ENCODE measurements around the gene CSTA. TPM values are rescaled to one million over a fixed set of nuclear protein-coding genes. Genes with fewer than 3 reads are reported as not detected.
"Not testable (repeated sequence)": the region's sequence is repeated elsewhere in the genome, so short reads cannot be mapped to it uniquely, and the experiment has no call there.

Gene CSTA
- total RNA-seq, 1 donor from 2014 or later, result not detected

GRCh38 chr3:122358703-122359032 lies 33.6 kb downstream of the CSTA start:
- no peak for TF ChIP-seq CTCF (IDR thresholded peaks at IDR 0.05)
- DNase-seq (ENCODE audit: extremely low spot score, unreplicated experiment), result no peak
- Mint-ChIP-seq H3K27ac (ENCODE audit: unreplicated experiment) (no peak overlapping the region), H3K4me3 (ENCODE audit: unreplicated experiment) (no peak overlapping the region), H3K27me3 (ENCODE audit: unreplicated experiment) (no peaks in the 10 kb centered on the region), H3K4me1 (ENCODE audit: unreplicated experiment) (no peaks in the 10 kb centered on the region), H3K36me3 (ENCODE audit: unreplicated experiment) (peaks cover 11% of the 10 kb centered on the region), H3K9me3 (ENCODE audit: unreplicated experiment) (no peaks in the 10 kb centered on the region)

GRCh38 chr3:122362026-122362425 lies 37.0 kb downstream of the CSTA start:
- Mint-ChIP-seq H3K4me1 (ENCODE audit: unreplicated experiment) (no peaks in the 10 kb centered on the region), H3K9me3 (ENCODE audit: unreplicated experiment) (no peaks in the 10 kb centered on the region), H3K27me3 (ENCODE audit: unreplicated experiment) (no peaks in the 10 kb centered on the region), H3K36me3 (ENCODE audit: unreplicated experiment) (peaks cover 23% of the 10 kb centered on the region), H3K27ac (ENCODE audit: unreplicated experiment) (no peak overlapping the region), H3K4me3 (ENCODE audit: unreplicated experiment) (no peak overlapping the region)
- DNase-seq (ENCODE audit: extremely low spot score, unreplicated experiment), result no peak
- TF ChIP-seq CTCF (IDR thresholded peaks at IDR 0.05), result no peak

GRCh38 chr3:122364490-122364889 lies 39.4 kb downstream of the CSTA start:
- Mint-ChIP-seq H3K4me1 (ENCODE audit: unreplicated experiment) (no peaks in the 10 kb centered on the region), H3K36me3 (ENCODE audit: unreplicated experiment) (peaks cover 24% of the 10 kb centered on the region), H3K9me3 (ENCODE audit: unreplicated experiment) (no peaks in the 10 kb centered on the region), H3K27me3 (ENCODE audit: unreplicated experiment) (no peaks in the 10 kb centered on the region), H3K27ac (ENCODE audit: unreplicated experiment) (no peak overlapping the region), H3K4me3 (ENCODE audit: unreplicated experiment) (no peak overlapping the region)
- TF ChIP-seq CTCF (IDR thresholded peaks at IDR 0.05), result no peak
- DNase-seq (ENCODE audit: extremely low spot score, unreplicated experiment), result no peak

- no peaks in the 10 kb centered on the region for H3K27me3 Mint-ChIP-seq (ENCODE audit: unreplicated experiment)
- H3K27ac Mint-ChIP-seq (ENCODE audit: unreplicated experiment), result no peak overlapping the region
- no peaks in the 10 kb centered on the region for H3K4me1 Mint-ChIP-seq (ENCODE audit: unreplicated experiment)
- no peak for TF ChIP-seq CTCF (IDR thresholded peaks at IDR 0.05)
- peaks cover 24% of the 10 kb centered on the region for H3K36me3 Mint-ChIP-seq (ENCODE audit: unreplicated experiment)
- no peaks in the 10 kb centered on the region for H3K9me3 Mint-ChIP-seq (ENCODE audit: unreplicated experiment)
- no peak overlapping the region for H3K4me3 Mint-ChIP-seq (ENCODE audit: unreplicated experiment)
- no peak for DNase-seq (ENCODE audit: extremely low spot score, unreplicated experiment)
Measured at GRCh38 chr3:122365073-122365472, 40.0 kb downstream of the CSTA start.

- H3K4me1 Mint-ChIP-seq (ENCODE audit: unreplicated experiment); H3K9me3 Mint-ChIP-seq (ENCODE audit: unreplicated experiment); H3K27ac Mint-ChIP-seq (ENCODE audit: unreplicated experiment); DNase-seq (ENCODE audit: extremely low spot score, unreplicated experiment); H3K4me3 Mint-ChIP-seq (ENCODE audit: unreplicated experiment); H3K27me3 Mint-ChIP-seq (ENCODE audit: unreplicated experiment): not testable (repeated sequence)
- H3K36me3 Mint-ChIP-seq (ENCODE audit: unreplicated experiment), result peaks cover 22% of the 10 kb centered on the region
Measured at GRCh38 chr3:122365582-122366378, 40.7 kb downstream of the CSTA start.

Data from osteocyte (in vitro differentiated cells).